Prostate gland (tissue), 2 donors: ENCODE results near the gene PRKAG2.

Experiments
- CTCF ChIP-seq, 4 experiments: fragments of 200-600 bp in 2 of 4; fragments of 450-650 bp in 2 of 4; sonication (generic) in 2 of 4; IDR thresholded peaks; 1 replicate in 3 of 4; 2 replicates in 1 of 4; pipeline ENCODE4 v1.5.1; 2016 to 2019; ENCODE audit warnings: antibody characterized with exemption in 4 of 4, mild to moderate bottlenecking in 2 of 4, moderate library complexity in 2 of 4
- POLR2A ChIP-seq: fragments of 450-650 bp; IDR thresholded peaks from one replicate; pipeline ENCODE4 v1.6.1; 2016; ENCODE audit warnings: antibody characterized with exemption, mild to moderate bottlenecking
- POLR2AphosphoS5 ChIP-seq: sonication (generic); formaldehyde crosslinking; IDR thresholded peaks from one replicate; pipeline ENCODE4 v1.6.1; 2017; ENCODE audit warnings: antibody characterized with exemption

GRCh38 chr7:151914051-151914450 lies 37.1 kb upstream of the PRKAG2 start:
- no peak for TF ChIP-seq CTCF (IDR thresholded peaks at IDR 0.05)
- no peak for TF ChIP-seq POLR2AphosphoS5
- no peak for TF ChIP-seq POLR2A
